Keratinocyte (primary cell): ENCODE results near the gene VIPR2.

ENCODE experiments used
- EZH2 ChIP-seq: IDR thresholded peaks from one replicate; pipeline ENCODE4 v1.6.1; 2012; ENCODE audit warnings: inconsistent platforms, mild to moderate bottlenecking, low read length, moderate library complexity
- TF ChIP-seq, protein P1 (sequence below), 3 experiments: IDR thresholded peaks in 1 of 3; conservative IDR thresholded peaks in 1 of 3; optimal IDR thresholded peaks in 1 of 3; 2 replicates in 2 of 3; 3 replicates in 1 of 3; pipeline versions ENCODE3 to v1.5.1; 2011; ENCODE audit warnings: low read length in 3 of 3, mild to moderate bottlenecking in 3 of 3, moderate library complexity in 2 of 3, control low read depth in 1 of 3, inconsistent platforms in 1 of 3; ENCODE audit not compliant: insufficient read depth in 2 of 3; ENCODE audit errors: extremely low read depth in 1 of 3

DNA sequence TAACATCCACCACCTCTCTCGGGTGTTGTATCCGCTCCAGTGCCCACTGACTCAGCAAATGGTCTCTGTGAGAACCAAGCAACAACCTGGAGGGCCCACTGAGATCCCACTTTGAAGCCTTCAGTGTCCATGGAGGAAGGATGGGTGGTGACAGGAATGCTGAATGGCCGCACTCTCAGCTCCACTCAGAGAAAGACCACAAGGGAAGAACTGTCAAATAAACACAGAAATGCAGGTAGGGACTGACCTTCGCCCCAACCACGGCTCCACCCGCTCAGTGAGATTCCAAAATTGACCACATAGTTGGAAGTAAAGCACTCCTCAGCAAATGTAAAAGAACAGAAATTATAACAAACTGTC lies 65.8 kb downstream of the VIPR2 start:
- TF ChIP-seq, protein P1, sequence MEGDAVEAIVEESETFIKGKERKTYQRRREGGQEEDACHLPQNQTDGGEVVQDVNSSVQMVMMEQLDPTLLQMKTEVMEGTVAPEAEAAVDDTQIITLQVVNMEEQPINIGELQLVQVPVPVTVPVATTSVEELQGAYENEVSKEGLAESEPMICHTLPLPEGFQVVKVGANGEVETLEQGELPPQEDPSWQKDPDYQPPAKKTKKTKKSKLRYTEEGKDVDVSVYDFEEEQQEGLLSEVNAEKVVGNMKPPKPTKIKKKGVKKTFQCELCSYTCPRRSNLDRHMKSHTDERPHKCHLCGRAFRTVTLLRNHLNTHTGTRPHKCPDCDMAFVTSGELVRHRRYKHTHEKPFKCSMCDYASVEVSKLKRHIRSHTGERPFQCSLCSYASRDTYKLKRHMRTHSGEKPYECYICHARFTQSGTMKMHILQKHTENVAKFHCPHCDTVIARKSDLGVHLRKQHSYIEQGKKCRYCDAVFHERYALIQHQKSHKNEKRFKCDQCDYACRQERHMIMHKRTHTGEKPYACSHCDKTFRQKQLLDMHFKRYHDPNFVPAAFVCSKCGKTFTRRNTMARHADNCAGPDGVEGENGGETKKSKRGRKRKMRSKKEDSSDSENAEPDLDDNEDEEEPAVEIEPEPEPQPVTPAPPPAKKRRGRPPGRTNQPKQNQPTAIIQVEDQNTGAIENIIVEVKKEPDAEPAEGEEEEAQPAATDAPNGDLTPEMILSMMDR (optimal IDR thresholded peaks at IDR 0.05 in 1 of 3, IDR thresholded peaks at IDR 0.05 in 1 of 3, conservative IDR thresholded peaks at IDR 0.05 in 1 of 3; ENCODE audit: extremely low read depth in 1 of 3, insufficient read depth in 2 of 3, low read length in 3 of 3) = no peak
- TF ChIP-seq EZH2 = no peak
